Brain (organoid and tissue), 1 donor: ENCODE measurements around the gene SPTA1. TPM values are rescaled to one million over a fixed set of nuclear protein-coding genes. Genes with fewer than 3 reads are reported as not detected.

Experiments used
- polyA plus RNA-seq: library from polyadenylated mRNA; stranded (reverse); fragments of 350-450 nt; fragmentation: Illumina TruSeq; extraction: RNeasy Lipid Tissue Mini Kit (QIAGEN cat#74804); gene quantifications from one replicate; pipeline ENCODE4 v1.2.3, GENCODE V29; 2015; ENCODE audit warnings: low read depth, low replicate concordance; ENCODE audit not compliant: insufficient read depth

Gene SPTA1
- polyA plus RNA-seq, 1 donor from 2014 or later = not detected

Other genes starting within 250 kb of the SPTA1 start
- gene OR10K1, start 224.9 kb downstream of the SPTA1 start, polyA plus RNA-seq = not detected
- gene OR10R2, start 214.5 kb downstream of the SPTA1 start, polyA plus RNA-seq = not detected
- gene OR6Y1, start 132.3 kb downstream of the SPTA1 start, polyA plus RNA-seq = not detected
- not detected for gene OR6P1, start 116.1 kb downstream of the SPTA1 start, polyA plus RNA-seq
- not detected for gene OR10X1, start 106.8 kb downstream of the SPTA1 start, polyA plus RNA-seq
- gene OR10Z1, start 81.4 kb downstream of the SPTA1 start, polyA plus RNA-seq = not detected
- not detected for gene OR6K2, start 13.9 kb upstream of the SPTA1 start, polyA plus RNA-seq
- gene OR6K3, start 34.0 kb upstream of the SPTA1 start, polyA plus RNA-seq = not detected
- gene OR6K6, start 68.0 kb upstream of the SPTA1 start, polyA plus RNA-seq = not detected
- not detected for gene OR6N1, start 85.5 kb upstream of the SPTA1 start, polyA plus RNA-seq
- gene OR6N2, start 94.5 kb upstream of the SPTA1 start, polyA plus RNA-seq = not detected
- 0.49 TPM for gene MNDA, start 144.6 kb upstream of the SPTA1 start, polyA plus RNA-seq
- gene PYHIN1, start 244.8 kb upstream of the SPTA1 start, polyA plus RNA-seq = not detected